Measurements from ENCODE around the gene KCTD12.

Gene KCTD12

DNA sequence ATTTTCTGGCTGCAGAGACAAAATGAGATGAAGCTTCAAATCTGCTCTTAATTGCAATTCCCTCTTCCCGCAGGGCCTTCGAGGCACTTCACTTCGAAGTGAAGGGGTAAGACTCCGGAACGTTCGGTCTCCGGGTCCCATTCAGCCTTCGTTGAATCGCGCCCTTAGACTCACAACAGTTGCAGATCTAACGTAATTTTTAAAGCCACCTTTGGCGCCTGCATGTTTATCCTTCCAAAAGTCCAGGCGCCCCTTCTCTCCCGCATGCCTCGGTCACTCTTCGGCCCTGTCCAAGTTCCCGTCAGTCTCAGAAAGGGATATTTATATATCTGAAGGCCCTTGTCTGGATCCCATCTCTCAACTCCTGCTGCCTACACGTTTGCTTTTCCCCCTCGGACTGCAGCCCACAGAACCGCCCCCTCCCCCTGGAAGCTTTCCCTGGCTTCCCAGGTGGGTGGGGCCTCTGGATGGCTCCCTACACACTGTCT, 915 bp upstream of the KCTD12 start:
- DNase-seq = no peak

DNA sequence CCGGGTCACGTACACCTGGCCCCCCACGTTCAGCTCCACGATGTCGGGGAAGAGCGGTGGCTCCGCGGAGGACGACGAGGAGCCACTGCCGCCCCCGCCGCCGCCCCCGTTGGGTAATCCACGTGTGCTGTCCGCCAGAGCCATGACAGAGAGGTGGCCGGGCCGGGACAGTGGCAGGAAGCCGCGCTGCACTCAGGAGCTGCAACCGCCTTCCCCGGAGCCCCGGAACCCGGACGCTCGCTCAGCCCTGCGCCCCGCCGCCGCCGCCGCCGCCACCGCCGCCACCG, 257 bp downstream of the KCTD12 start:
- DNase-seq = no peak

DNA sequence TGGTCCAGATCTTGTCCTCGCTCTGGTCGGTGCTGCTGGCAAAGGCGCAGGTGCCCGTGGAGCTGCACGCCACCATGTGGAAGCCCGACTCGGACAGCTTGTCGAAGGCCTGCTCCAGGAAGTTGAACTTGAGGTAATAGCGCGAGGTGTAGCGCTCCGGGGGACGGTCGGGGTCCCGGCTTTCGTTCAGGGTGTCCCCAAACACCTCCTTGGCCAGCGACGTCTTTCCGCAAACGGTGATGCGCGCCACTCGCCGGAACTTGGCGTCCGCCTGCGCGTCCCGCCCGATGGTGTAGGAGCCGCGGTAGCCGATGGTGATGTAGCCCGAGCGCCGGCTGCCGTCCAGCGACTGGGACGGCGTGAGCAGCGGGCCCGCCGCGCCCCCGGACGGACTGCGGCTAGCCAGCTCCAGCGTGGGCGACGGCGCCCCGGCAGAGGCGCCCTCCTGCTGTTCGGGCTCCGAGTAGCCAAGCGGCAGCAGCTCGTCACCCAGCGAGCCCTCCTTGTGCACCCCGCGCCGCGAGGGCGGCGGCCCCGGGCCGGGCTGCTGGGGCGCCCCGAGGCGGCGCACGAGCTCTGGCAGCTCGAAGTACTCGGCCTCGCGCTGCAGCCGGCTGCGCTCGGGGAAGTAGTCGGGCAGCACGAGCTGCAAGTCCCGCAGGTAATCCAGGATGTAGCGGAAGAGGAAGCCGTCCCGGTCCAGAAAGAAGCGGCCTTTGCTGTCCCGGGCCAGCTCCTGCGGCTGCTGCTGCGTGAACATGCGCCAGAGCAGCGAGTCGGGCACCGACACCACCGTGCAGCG, 801 bp downstream of the KCTD12 start:
- peak; percentile 56 for DNase-seq

DNA sequence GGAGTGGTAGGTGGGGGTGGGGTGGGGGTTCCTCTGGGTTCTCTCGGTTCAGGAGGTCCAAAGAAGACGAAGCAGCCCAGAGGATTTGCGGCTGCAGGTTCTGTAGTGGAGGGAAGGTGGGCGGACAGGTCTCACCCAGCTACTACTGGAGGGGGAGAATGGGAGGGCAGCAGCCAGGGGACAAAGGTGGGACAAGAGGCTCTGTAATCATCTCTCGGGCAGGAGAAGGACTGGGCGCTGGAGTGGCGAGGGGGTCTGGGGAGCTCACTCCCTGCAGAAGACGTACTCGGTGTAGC, 1.4 kb downstream of the KCTD12 start:
- DNase-seq = no peak

DNA sequence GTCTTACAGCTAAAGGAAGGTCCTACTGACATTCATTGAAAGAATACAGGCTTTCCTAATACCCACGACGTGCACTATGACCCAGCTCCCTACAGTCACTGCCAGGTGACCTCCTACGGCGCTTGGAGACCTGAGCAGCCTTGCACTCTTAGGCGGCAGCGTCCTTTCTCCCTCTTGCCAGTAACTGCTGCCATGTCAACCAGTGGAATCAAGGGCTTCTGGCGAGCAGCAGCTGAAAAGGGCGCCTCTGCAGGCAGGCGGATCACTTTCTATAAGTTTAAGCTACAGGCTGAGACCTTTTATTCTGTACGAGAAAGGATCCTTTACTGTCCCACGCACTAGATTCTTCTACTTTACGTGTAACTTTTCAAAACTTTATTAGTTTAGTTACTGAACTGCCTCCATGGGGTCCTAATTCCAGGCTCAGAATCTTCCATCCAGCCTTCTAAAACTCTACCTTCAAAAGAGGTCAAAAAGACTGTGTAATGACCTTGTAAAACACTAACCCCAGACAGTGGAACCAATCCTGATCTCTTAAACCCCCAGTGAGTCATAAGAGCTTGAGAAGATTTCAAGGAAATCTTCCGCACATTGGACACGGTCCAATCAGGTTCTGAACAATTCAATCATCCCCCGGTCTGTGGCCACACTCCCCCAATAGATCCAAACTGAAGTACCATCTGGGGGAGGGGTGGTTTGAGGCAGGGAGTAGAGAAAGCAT, 1.9 kb downstream of the KCTD12 start:
- peak; percentile 37 for DNase-seq

DNA sequence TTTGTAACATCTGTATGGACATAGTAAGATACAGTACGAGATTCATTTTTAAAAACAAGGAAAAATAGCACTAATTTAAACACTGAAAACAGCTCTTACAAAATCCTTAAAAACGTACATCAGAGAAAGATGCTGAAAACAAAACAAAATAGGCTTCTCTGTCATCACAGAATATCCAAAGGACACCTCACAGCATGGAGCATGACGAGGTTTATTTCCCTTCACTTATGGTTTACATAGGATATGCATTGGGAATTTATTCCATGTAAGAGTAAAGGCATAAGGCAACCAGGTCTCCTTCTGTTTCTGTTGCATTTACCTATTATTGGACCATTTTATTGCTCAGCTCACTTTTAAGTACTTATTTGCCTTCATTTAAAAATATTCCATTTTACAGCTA, 3.0 kb downstream of the KCTD12 start:
- no peak for DNase-seq

DNA sequence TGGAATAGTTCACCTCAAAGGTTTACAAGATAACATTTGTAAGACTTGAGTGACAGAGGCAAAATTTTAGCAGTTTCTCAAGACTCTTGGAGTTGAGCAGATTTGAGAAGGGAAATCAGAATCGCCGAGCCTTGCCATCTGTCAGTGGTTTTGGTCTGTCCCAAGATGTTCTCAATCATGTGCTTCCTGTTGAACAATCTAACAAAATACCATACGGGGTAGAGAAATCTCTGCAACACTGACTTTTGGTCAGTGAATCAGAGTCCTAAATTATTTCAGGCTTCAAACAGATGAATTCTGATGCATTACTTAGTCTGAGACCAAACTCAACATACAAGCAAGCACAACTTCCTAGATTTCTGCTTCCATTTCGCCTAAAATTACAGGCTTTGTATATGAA, 3.8 kb downstream of the KCTD12 start:
- peak; percentile 85 for DNase-seq

DNA sequence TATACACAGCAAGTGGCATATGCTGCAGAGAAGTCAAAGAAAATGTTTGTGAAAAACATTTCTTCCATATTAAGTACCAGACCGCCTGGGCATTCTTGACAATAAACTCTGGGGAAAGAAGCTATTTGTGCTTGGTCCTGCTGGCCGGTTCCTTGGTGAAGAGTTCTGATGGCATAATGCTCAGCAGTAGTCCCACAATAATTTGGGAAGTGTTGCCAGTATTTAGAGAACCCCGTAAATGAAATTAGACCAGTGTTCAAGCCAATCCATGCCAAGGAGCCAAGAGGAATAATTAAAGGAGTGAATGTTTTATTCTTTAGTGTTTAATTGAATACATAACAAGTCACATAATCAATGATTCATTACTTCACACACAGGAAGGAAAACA, 6.3 kb downstream of the KCTD12 start:
- no peak for DNase-seq

DNA sequence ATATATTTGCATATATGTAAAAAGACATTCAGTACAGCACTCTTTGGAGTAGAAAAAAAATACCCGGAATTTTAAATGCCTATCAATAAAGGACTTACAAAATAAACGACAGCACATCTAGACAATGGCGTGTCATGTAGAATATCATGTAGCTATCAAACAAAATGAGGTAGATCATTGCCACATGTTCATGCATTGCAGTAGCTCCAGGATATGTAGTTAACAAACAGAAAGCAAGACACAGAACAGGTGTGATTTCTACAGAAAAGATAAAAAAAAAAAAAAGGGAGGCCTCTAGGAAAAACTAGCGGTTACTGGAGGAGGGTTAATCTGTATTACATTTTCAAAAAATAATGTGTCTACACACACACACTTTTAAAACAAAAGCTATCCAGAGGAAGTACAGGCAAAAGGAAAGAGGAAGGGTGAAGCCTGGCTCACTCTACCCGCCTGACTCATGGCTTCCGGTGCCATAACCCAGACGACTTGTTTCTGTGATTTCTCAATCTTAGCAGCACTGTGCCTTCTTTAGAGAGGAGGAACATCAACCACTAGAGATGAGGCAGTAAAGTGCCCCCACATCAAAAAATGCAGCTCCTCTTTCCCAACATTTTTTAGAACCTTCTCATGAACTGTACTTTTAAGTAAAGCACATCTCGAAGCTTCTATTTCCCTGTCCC, 6.9 kb downstream of the KCTD12 start:
- DNase-seq = peak; percentile 69

DNA sequence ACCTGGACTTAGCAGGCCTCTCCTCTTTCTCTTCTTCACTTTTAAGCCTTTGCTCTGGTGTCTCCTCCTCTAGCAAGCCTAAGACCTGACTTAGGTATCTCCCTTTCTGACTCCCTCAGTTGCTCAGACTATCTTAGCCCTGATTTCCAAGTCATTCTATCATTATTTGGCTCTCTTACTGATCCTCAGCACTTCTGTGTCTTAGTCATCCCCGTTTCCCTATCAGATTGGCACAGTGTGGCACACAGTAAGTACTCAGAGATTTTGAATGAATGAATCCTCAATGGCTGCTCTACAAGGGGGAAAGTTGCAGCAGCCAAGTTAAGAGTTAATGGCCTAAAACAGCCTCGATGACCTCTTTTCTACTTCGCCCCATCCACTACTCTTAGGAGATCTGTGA, 8.2 kb downstream of the KCTD12 start:
- DNase-seq = no peak

DNA sequence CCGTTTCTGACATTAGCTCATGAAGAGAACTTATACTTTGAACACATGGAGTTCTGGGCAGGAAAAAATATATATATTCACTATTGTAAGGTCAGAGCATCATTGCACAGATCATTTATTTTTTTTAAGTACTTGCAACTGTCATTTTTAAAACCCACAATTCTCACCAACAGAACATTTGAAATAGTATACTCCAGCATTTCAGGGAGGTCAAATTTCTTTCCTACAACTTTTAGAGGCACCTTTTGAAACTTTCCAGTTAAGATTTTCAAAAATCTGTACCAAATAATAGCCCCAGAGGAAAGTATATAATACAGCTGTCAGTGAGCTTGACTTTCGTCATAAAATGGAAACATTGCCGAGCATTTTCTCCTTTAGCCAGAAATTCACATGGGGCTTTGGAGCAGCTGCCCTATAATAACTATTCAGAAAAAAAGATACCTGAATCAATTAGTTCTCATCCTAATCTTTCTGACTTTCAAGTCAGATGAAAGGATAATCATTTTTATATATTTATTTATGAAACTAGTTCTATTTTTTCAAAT, 10.9 kb downstream of the KCTD12 start:
- DNase-seq = no peak

DNA sequence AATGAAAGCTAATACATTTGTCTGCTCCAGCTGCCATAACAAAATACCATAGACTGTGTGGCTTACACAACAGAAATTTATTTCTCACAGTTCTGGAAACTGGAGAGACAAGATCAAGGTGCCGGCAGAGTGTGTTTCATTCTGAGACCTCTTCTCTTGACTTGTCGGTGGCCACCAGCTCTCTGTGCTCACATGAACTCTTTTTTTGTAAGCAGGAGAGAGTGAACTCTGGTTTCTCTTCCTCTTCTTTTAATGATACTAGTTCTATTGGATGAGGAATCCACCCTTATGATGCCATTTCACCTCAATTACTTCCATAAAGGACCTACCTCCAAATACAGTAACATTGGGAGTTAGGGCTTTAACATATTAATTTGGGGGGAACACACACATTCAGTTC, 11.7 kb downstream of the KCTD12 start:
- no peak for DNase-seq

DNA sequence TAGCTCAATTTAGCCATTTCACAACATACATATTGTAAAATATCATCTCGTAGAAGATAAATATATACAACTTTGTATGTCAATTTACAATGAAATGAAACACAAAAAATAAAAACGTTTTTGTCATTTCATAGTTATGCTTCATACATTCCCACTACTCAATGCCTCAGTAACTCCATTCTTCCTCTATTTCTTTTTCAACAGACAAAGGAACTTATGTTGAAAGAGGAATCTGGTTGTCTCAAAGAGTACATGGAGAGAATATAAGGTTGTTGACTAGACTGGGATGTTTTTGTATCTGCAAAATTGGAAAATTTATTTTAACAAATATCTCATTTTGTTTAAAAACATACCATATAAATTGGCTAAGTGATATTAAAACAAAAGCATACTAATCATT, 12.8 kb downstream of the KCTD12 start:
- no peak for DNase-seq

DNA sequence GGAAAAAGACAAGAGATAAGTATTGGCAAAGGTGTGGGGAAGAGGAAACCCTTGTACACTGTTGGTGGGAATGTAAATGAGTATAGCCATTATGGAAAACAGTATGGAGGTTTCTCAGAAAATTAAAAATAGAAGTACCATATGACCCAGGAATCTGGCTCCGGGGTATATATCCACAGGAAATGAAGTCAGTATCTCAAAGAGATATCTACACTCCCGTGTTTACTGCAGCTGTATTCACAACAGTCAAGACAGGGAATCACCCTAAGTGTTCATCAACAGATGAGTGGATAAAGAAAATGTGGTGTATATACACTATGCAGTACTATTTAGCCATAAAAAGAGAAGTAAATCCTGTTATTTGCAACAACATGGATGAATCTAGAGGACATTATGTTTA, 13.5 kb downstream of the KCTD12 start:
- no peak for DNase-seq

DNA sequence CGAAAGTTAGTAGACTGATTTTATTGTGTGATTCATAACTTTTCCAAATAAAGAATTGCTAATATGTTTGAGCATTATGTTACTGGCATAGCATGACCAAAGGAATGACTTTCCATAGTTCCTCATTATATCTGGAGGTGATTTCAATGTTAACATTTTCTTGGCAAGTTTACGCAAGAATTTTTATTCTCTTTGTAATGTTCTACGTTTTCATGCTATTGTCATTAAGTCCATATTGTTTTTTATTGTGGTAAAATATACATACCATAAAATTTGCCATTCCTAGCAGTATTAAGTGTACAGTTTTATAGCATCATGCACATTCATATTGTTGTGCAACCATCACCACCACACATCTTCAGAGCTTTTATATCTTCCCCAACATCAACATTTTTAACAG, 14.8 kb downstream of the KCTD12 start:
- DNase-seq = peak; percentile 54

DNA sequence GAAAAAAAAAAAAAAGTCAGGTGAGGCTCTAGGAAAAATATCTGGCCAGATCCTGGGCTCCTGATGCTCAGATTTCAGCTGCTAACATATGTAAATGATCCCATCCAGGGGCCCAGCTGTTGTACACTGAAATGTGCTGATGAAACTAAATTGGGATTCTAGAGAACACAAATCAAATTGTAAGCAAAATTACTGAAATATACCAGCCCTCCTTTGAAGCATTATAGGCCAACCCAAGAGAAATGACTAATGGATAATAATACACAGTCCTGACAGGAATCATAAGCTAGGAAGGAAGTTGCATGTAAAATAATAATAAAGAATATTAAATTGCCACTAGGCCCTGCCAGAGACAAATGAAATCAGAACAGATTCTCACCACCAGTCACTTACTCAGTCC, 17.8 kb downstream of the KCTD12 start:
- DNase-seq = no peak

DNA sequence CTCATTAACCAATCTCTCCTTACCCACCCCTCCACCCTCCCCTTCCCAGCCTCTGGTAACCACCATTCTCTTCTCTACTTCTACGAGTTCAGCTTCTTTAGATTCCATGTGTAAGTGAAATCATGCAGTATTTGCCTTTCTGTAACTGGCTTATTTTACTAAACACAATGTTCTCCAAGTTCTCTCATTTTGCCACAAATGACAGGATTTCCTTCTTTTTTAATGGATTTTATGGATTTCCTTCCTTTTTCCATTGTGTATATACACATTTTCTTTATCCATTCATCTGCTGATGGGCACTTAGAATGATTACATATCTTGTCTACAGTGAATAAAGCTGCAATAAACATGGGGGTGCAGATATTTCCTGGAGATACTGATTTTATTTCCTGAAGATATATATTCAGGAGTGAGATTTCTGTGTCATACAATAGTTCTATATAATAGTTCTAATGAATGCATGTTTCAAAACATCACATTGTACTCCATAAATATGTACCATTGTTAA, 20.2 kb downstream of the KCTD12 start:
- no peak for DNase-seq

DNA sequence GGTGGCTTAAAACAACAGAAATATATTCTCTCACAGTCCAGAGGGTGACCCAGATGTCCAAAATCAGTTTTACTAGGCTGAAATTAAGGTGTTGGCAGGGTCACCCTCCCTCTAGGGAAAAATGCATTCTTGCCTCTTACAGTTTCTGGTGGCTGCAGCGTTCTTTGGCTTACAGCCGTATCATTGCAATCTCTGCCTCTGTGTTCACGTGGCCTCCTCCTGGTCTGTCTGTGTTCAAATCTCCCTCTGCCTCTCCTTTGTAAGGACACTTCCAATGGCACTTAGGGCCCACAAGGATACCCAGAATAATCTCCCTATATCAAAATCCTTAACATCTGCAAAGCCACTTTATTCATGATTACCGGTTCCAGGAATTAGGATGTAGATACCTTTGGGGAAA, 21.1 kb downstream of the KCTD12 start:
- no peak for DNase-seq

DNA sequence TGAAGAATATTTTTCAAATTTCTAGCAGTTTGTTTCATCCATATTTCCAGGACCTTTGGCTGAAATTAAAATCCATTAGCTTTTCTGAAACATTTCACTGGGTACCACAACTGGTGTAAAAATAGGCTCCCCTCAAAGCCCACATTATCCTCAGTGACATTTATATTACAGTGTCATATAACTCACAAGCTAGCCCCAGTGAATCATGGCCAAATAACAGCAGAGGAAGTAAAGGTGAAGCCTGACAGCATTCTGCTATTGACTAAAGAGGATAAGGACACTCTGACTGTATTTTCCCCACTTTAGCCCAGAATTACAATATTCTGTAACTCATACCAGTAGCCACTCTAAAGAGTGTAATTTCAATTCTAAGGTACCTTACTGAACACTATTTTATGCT, 21.9 kb downstream of the KCTD12 start:
- DNase-seq = no peak

DNA sequence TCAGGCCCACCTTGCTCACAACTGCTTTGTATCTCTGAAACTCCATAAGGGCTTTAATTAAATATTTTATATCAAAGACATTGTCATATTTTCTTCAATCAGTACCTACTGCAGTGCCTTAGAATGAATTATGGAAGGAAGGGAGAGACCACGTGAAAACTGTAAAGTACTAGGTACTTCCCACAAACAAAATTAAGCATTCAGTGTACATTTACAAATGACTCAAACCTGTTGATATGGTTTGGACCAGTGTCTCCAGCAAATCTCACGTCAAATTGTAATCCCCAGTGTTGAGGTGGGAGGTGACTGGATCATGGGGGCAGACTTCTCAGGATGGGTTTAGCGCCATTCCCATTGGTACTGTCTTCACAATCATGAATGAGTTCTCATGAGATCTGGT, 23.2 kb downstream of the KCTD12 start:
- DNase-seq = no peak

DNA sequence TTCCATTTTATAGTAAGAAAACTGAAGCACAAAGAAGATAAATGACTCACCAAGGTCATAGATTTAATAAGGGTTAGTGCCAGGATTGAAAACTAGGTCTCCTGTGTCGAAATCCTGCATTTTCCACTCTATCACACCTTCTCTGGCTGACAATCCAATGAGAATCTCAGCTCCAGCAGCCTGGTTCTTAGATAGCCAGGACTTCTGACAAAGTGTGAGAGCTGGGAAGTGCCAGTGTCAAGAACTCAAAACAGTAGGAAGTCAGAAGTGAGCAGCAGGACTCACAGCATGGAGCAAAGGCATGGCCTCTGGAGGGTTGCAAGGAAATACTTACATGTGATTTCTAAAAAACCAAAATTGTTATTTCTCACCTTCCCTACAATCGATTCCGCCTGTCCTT, 24.3 kb downstream of the KCTD12 start:
- DNase-seq = no peak

DNA sequence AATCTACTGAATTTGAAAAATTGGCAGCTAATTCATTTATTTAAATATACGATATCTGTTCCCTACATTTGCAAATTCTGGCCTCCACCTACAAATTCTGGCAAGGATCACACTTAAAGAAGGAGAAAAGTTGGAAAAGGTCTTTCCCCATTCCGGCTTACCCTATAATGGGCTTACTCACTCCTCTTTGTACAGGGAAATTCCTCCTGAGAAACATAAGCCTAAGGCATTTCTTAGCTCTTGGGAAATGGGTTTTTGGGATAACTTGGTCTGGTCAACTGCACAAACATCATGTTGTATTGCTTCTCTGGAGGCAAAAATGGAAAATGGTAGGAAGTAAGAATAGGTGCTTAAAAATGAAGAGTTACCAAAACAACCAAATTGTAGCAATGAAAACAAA, 25.5 kb downstream of the KCTD12 start:
- DNase-seq = no peak

DNA sequence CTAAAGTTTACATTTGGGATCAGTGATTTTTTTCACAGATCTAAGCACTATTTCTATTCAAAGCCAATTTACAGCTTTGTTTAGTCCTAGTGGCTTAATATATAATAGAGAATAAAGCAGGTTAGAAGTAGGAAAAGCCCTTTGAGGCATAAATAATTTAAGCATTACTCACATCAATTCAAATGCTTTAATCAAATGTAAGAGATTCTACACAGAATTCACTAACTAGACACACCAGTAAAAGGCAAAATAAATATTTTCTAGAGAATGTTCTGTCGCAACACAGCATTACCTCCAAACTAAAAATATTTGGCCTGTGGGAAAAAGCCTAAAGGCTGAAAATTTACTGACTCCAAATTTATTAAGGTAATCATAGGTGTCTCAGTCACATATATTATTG, 31.3 kb downstream of the KCTD12 start:
- peak; percentile 53 for DNase-seq

Data from fibroblast of skin of abdomen (primary cell).